Thoracic aorta (tissue), 2 donors: ENCODE measurements around the gene PLA2G4B. TPM values are rescaled to one million over a fixed set of nuclear protein-coding genes. Genes with fewer than 3 reads are reported as not detected.

Experiments used
- ATAC-seq: fragments of 150-250 bp; one replicate; pipeline ENCODE4 v1.8.0; 2017; ENCODE audit warnings: low read depth; ENCODE audit not compliant: insufficient number of reproducible peaks, low FRiP score
- DNase-seq: peaks from one replicate; pipeline ENCODE4 v3.0.0-alpha.2; 2020; ENCODE audit warnings: low spot score
- H3K27ac ChIP-seq, 2 donors: fragments of 200-600 bp; sonication (generic); 1 replicate in 1 of 2; 2 replicates in 1 of 2; pipeline ENCODE4 v1.5.1; 2016; ENCODE audit warnings: mild to moderate bottlenecking in 2 of 2, moderate library complexity in 2 of 2
- H3K27me3 ChIP-seq: fragments of 200-600 bp; sonication (generic); replicated peaks from 2 replicates; pipeline ENCODE4 v1.6.0; 2016; ENCODE audit warnings: mild to moderate bottlenecking; ENCODE audit not compliant: insufficient read depth
- H3K36me3 ChIP-seq: fragments of 200-600 bp; sonication (generic); one replicate; pipeline ENCODE4 v1.5.1; 2016
- H3K4me1 ChIP-seq, 2 donors: fragments of 200-600 bp; sonication (generic); 1 replicate in 1 of 2; 2 replicates in 1 of 2; pipeline versions ENCODE4 v1.5.1 to v1.6.0; 2016; ENCODE audit warnings: low read depth in 2 of 2, mild to moderate bottlenecking in 1 of 2; ENCODE audit not compliant: control insufficient read depth in 1 of 2
- H3K4me3 ChIP-seq: fragments of 200-600 bp; sonication (generic); 2 replicates; pipeline ENCODE4 v1.5.1; 2016; ENCODE audit warnings: mild to moderate bottlenecking
- H3K9me3 ChIP-seq: fragments of 200-600 bp; sonication (generic); 2 replicates; pipeline ENCODE4 v1.5.1; 2016
- CTCF ChIP-seq: fragments of 200-600 bp; sonication (generic); IDR thresholded peaks from one replicate; pipeline ENCODE4 v1.5.1; 2019; ENCODE audit warnings: antibody characterized with exemption
- total RNA-seq, 2 donors: library from RNA; depleted of rRNA; stranded (reverse); fragments of >200 nt; gene quantifications; one replicate each; pipeline versions ENCODE4 v1.1.0 to v1.2.3, GENCODE V29; 2016

PLA2G4B gene
- total RNA-seq, 2 donors from 2014 or later: 1.9 to 4.0 TPM

- Histone ChIP-seq H3K27ac (peak overlapping the region; percentile 21 to 42), H3K4me3 (peak overlapping the region; percentile 40), H3K27me3 (no peaks in the 10 kb centered on the region), H3K36me3 (no peaks in the 10 kb centered on the region), H3K9me3 (no peaks in the 10 kb centered on the region), H3K4me1 (peaks cover 16 to 30% of the 10 kb centered on the region in 2 donors)
- no peak for TF ChIP-seq CTCF
- ATAC-seq: peak; percentile 29
- no peak for DNase-seq
Measured at GRCh38 chr15:41795996-41796856, 42.4 kb upstream of the PLA2G4B start.

- Histone ChIP-seq H3K4me1 (peaks cover 15 to 20% of the 10 kb centered on the region in 2 donors), H3K9me3 (no peaks in the 10 kb centered on the region), H3K27ac (peak overlapping the region in 1 of 2 donors; percentile 42), H3K27me3 (no peaks in the 10 kb centered on the region), H3K36me3 (no peaks in the 10 kb centered on the region), H3K4me3 (no peak overlapping the region)
- ATAC-seq (no peak), DNase-seq (no peak)
- no peak for TF ChIP-seq CTCF
Measured at GRCh38 chr15:41797201-41797944, 41.3 kb upstream of the PLA2G4B start.

- ATAC-seq (no peak), DNase-seq (no peak)
- H3K9me3 ChIP-seq: no peaks in the 10 kb centered on the region
- no peak overlapping the region for H3K27ac ChIP-seq
- no peaks in the 10 kb centered on the region for H3K36me3 ChIP-seq
- H3K4me3 ChIP-seq: no peak overlapping the region
- no peaks in the 10 kb centered on the region for H3K27me3 ChIP-seq
- TF ChIP-seq CTCF: no peak
- peaks cover 15 to 22% of the 10 kb centered on the region in 2 donors for H3K4me1 ChIP-seq
Measured at GRCh38 chr15:41798607-41799487, 39.8 kb upstream of the PLA2G4B start.

- Histone ChIP-seq H3K4me1 (peaks cover 15 to 28% of the 10 kb centered on the region in 2 donors), H3K4me3 (no peak overlapping the region), H3K9me3 (no peaks in the 10 kb centered on the region), H3K36me3 (no peaks in the 10 kb centered on the region), H3K27ac (no peak overlapping the region), H3K27me3 (no peaks in the 10 kb centered on the region)
- no peak for DNase-seq
- no peak for ATAC-seq
- TF ChIP-seq CTCF: no peak
Measured at GRCh38 chr15:41799488-41799805, 39.2 kb upstream of the PLA2G4B start.
